ENCODE data around the gene SPP2.

SPP2 gene

GRCh38 chr2:234092344-234092743 is 41.8 kb downstream of the SPP2 start:
- no peak for DNase-seq (ENCODE audit: low read depth)

- DNase-seq (ENCODE audit: low read depth): no peak
Observed at GRCh38 chr2:234095301-234095700, 44.8 kb downstream of the SPP2 start.

- DNase-seq (ENCODE audit: low read depth): no peak
Observed at GRCh38 chr2:234096164-234096563, 45.7 kb downstream of the SPP2 start.

GRCh38 chr2:234098681-234099080 is 48.2 kb downstream of the SPP2 start:
- DNase-seq (ENCODE audit: low read depth): no peak

GRCh38 chr2:234099266-234099665 is 48.8 kb downstream of the SPP2 start:
- DNase-seq (ENCODE audit: low read depth): no peak

GRCh38 chr2:234100686-234101085 is 50.2 kb downstream of the SPP2 start:
- no peak for DNase-seq (ENCODE audit: low read depth)

- DNase-seq (ENCODE audit: low read depth): no peak
Observed at GRCh38 chr2:234102112-234102511, 51.6 kb downstream of the SPP2 start.

- DNase-seq (ENCODE audit: low read depth): no peak
Observed at GRCh38 chr2:234107861-234108260, 57.4 kb downstream of the SPP2 start.

- no peak for DNase-seq (ENCODE audit: low read depth)
Observed at GRCh38 chr2:234109321-234109720, 58.8 kb downstream of the SPP2 start.

GRCh38 chr2:234110219-234110618 is 59.7 kb downstream of the SPP2 start:
- no peak for DNase-seq (ENCODE audit: low read depth)

- no peak for DNase-seq (ENCODE audit: low read depth)
Observed at GRCh38 chr2:234111523-234111922, 61.0 kb downstream of the SPP2 start.

GRCh38 chr2:234116010-234116409 is 65.5 kb downstream of the SPP2 start:
- no peak for DNase-seq (ENCODE audit: low read depth)

GRCh38 chr2:234121999-234122398 is 71.5 kb downstream of the SPP2 start:
- DNase-seq (ENCODE audit: low read depth): no peak

- DNase-seq (ENCODE audit: low read depth): no peak
Observed at GRCh38 chr2:234125451-234126145, 75.1 kb downstream of the SPP2 start.

GRCh38 chr2:234126146-234126470 is 75.6 kb downstream of the SPP2 start:
- no peak for DNase-seq (ENCODE audit: low read depth)

All from stimulated activated CD8-positive, alpha-beta memory T cell treated with anti-CD3 and anti-CD28 coated beads, Interleukin-15, amount 100 ng/mL, for 24 hours (primary cell).